Kidney (tissue), 14 donors: Measurements from ENCODE around the gene EEFSEC. TPM values are rescaled to one million over a fixed set of nuclear protein-coding genes. Genes with fewer than 3 reads are reported as not detected.

Experiments used
- DNase-seq, 5 donors: peaks; one replicate each; pipeline ENCODE4 v3.0.0-alpha.2; 2013 to 2020
- FAIRE-seq: peaks from 2 replicates; lab custom pipeline; 2012; peaks lifted over from hg19 to GRCh38; lab: Jason Lieb, UNC
- H3K27ac ChIP-seq, 2 donors: one replicate each; pipeline ENCODE4 v1.7.0; 2013; ENCODE audit warnings: low read depth in 2 of 2, low read length in 2 of 2, inconsistent platforms in 1 of 2
- H3K27me3 ChIP-seq: one replicate; pipeline ENCODE4 v1.7.1; 2013; ENCODE audit warnings: low read length, inconsistent platforms; ENCODE audit not compliant: control insufficient read depth, insufficient read depth
- H3K36me3 ChIP-seq, 3 donors: one replicate each; pipeline versions ENCODE4 v1.7.0 to v1.7.1; 2013; ENCODE audit warnings: low read length in 3 of 3, control low read depth in 1 of 3, inconsistent platforms in 1 of 3; ENCODE audit not compliant: insufficient read depth in 3 of 3, control insufficient read depth in 2 of 3
- H3K4me1 ChIP-seq, 3 donors: one replicate each; pipeline versions ENCODE4 v1.7.0 to v1.7.1; 2013; ENCODE audit warnings: low read length in 3 of 3, inconsistent platforms in 1 of 3, low read depth in 1 of 3; ENCODE audit not compliant: control insufficient read depth in 2 of 3, insufficient read depth in 2 of 3
- H3K4me3 ChIP-seq, 3 donors: one replicate each; pipeline versions ENCODE4 v1.7.0 to v1.8.1; 2013; ENCODE audit warnings: low read length in 3 of 3, control low read depth in 1 of 3, inconsistent platforms in 1 of 3
- H3K9ac ChIP-seq, 3 donors: one replicate each; pipeline versions ENCODE4 v1.7.0 to v1.7.1; 2013; ENCODE audit warnings: low read length in 3 of 3, control low read depth in 1 of 3, inconsistent platforms in 1 of 3
- H3K9me3 ChIP-seq, 3 donors: one replicate each; pipeline versions ENCODE4 v1.7.0 to v1.7.1; 2013; ENCODE audit warnings: low read length in 3 of 3, control low read depth in 1 of 3, inconsistent platforms in 1 of 3; ENCODE audit not compliant: control insufficient read depth in 2 of 3, insufficient read depth in 1 of 3
- intact Hi-C: fragments of 100-400 bp; cut with DNase I; formaldehyde crosslinking; loops from one replicate; pipeline ENCODE4 v1.11.1; 2022
- polyA plus RNA-seq: library from polyadenylated mRNA; stranded (reverse); fragments of 350-450 nt; fragmentation: Illumina TruSeq; extraction: RNeasy Lipid Tissue Mini Kit (QIAGEN cat#74804); gene quantifications from one replicate; pipeline ENCODE4 v1.2.3, GENCODE V29; 2014; ENCODE audit warnings: low read depth, low replicate concordance; ENCODE audit not compliant: insufficient read depth
- total RNA-seq: library from RNA; stranded (reverse); fragmentation: NEBNext Ultra II Directional; extraction: Animal tissue kit (Norgen Biotek cat#: 25700); gene quantifications from one replicate; pipeline ENCODE4 v1.2.1, GENCODE V29; 2021
- TF ChIP-seq, protein P1 (sequence below): IDR thresholded peaks from 3 replicates; pipeline ENCODE4 v1.5.1; 2012; ENCODE audit warnings: mild to moderate bottlenecking, moderate library complexity, borderline replicate concordance; ENCODE audit not compliant: insufficient read depth; ENCODE audit errors: extremely low read depth
- donor health status: control.
- donor health status: control.
- donor health status: control.
- donor health status: control.
- donor health status: control.
- donor health status: DM: yes; HTN: yes; CAD: no.
- donor health status: Normal renal cell carcinoma (clear cell type).

The EEFSEC gene
- total and polyA plus RNA-seq, 2 donors from 2014 or later = 15.2 to 23.2 TPM

DNA sequence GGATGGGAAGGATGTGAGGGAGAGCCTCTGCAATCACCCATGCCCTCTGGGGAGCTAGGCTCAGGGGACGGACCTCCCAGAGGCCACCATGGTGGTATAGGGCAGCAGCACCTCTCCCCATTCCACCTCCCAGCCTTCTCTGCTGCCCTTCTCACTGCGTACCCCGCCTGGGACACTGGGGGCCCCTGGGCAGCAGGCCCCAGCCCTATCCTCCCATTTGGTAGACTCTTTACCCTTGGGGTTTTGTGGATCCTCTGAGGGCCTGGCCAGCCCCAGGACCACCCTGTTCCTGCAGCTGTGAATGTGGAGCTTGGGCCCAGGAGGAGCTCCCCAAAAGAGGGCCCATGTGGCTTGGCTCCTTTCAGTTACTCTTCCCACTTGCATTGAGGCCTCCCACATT lies 181.5 kb downstream of the EEFSEC start:
- intact Hi-C loops = no loop called here
- DNase-seq (no peak), FAIRE-seq (no peak)
- Histone ChIP-seq H3K9me3 (no peaks in the 10 kb centered on the region), H3K27ac (no peak overlapping the region), H3K4me1 (peaks cover 0 to 3% (median 0%) of the 10 kb centered on the region in 3 donors), H3K27me3 (no peaks in the 10 kb centered on the region), H3K4me3 (no peak overlapping the region), H3K9ac (no peak overlapping the region), H3K36me3 (no peaks in the 10 kb centered on the region)
- TF ChIP-seq, protein P1, sequence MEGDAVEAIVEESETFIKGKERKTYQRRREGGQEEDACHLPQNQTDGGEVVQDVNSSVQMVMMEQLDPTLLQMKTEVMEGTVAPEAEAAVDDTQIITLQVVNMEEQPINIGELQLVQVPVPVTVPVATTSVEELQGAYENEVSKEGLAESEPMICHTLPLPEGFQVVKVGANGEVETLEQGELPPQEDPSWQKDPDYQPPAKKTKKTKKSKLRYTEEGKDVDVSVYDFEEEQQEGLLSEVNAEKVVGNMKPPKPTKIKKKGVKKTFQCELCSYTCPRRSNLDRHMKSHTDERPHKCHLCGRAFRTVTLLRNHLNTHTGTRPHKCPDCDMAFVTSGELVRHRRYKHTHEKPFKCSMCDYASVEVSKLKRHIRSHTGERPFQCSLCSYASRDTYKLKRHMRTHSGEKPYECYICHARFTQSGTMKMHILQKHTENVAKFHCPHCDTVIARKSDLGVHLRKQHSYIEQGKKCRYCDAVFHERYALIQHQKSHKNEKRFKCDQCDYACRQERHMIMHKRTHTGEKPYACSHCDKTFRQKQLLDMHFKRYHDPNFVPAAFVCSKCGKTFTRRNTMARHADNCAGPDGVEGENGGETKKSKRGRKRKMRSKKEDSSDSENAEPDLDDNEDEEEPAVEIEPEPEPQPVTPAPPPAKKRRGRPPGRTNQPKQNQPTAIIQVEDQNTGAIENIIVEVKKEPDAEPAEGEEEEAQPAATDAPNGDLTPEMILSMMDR = no peak

GRCh38 chr3:128335621-128336296 lies 182.5 kb downstream of the EEFSEC start:
- DNase-seq (peak in 1 of 5 donors; percentile 44), FAIRE-seq (no peak)
- intact Hi-C loops = no loop called here
- H3K27ac ChIP-seq = no peak overlapping the region
- TF ChIP-seq, protein P1 = no peak
- H3K36me3 ChIP-seq = no peaks in the 10 kb centered on the region
- peaks cover 0 to 3% (median 0%) of the 10 kb centered on the region in 3 donors for H3K4me1 ChIP-seq
- no peaks in the 10 kb centered on the region for H3K27me3 ChIP-seq
- no peaks in the 10 kb centered on the region for H3K9me3 ChIP-seq
- H3K4me3 ChIP-seq = no peak overlapping the region
- no peak overlapping the region for H3K9ac ChIP-seq

- intact Hi-C loops = no loop called here
- H3K9ac ChIP-seq = no peak overlapping the region
- TF ChIP-seq, protein P1 = no peak
- FAIRE-seq = no peak
- H3K4me3 ChIP-seq = no peak overlapping the region
- no peak for DNase-seq
- H3K36me3 ChIP-seq = peaks cover 0 to 4% (median 0%) of the 10 kb centered on the region in 3 donors
- no peaks in the 10 kb centered on the region for H3K27me3 ChIP-seq
- no peak overlapping the region for H3K27ac ChIP-seq
- no peaks in the 10 kb centered on the region for H3K9me3 ChIP-seq
- H3K4me1 ChIP-seq = peaks cover 0 to 3% (median 0%) of the 10 kb centered on the region in 3 donors
Measured at GRCh38 chr3:128336337-128337156, 183.3 kb downstream of the EEFSEC start.
